SK-N-SH (cell line): ENCODE data around the gene PTPRA.

Source experiments
- ELF1 ChIP-seq: IDR thresholded peaks from 2 replicates; pipeline ENCODE4 v1.4.0; 2012
- NRF1 ChIP-seq: IDR thresholded peaks from 2 replicates; pipeline ENCODE4 v1.6.1; 2012; ENCODE audit warnings: low read depth, mild to moderate bottlenecking, low read length
- TAF1 ChIP-seq: IDR thresholded peaks from 2 replicates; pipeline ENCODE4 v1.6.1; 2012; ENCODE audit warnings: low read depth, mild to moderate bottlenecking, low read length, moderate library complexity, borderline replicate concordance
- USF2 ChIP-seq: fragments of 150-350 bp; IDR thresholded peaks from 2 replicates; pipeline ENCODE4 v1.6.1; 2017; ENCODE audit warnings: antibody characterized with exemption, low read length, low read depth, borderline replicate concordance
- TF ChIP-seq, protein P1 (sequence below): fragments of 200-600 bp; sonication (generic); IDR thresholded peaks from 2 replicates; pipeline ENCODE4 v1.6.1; 2017; ENCODE audit warnings: antibody characterized with exemption, mild to moderate bottlenecking, moderate library complexity

GRCh38 chr20:2952766-2953165, 79.5 kb downstream of the PTPRA start:
- TF ChIP-seq TAF1, result no peak
- TF ChIP-seq, protein P1, sequence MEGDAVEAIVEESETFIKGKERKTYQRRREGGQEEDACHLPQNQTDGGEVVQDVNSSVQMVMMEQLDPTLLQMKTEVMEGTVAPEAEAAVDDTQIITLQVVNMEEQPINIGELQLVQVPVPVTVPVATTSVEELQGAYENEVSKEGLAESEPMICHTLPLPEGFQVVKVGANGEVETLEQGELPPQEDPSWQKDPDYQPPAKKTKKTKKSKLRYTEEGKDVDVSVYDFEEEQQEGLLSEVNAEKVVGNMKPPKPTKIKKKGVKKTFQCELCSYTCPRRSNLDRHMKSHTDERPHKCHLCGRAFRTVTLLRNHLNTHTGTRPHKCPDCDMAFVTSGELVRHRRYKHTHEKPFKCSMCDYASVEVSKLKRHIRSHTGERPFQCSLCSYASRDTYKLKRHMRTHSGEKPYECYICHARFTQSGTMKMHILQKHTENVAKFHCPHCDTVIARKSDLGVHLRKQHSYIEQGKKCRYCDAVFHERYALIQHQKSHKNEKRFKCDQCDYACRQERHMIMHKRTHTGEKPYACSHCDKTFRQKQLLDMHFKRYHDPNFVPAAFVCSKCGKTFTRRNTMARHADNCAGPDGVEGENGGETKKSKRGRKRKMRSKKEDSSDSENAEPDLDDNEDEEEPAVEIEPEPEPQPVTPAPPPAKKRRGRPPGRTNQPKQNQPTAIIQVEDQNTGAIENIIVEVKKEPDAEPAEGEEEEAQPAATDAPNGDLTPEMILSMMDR, result no peak
- no peak for TF ChIP-seq USF2
- no peak for TF ChIP-seq NRF1
- TF ChIP-seq ELF1, result no peak
